HepG2 (cell line): ENCODE measurements around the gene LRTM2. TPM values are rescaled to one million over a fixed set of nuclear protein-coding genes. Genes with fewer than 3 reads are reported as not detected.

Experiments used
- ARID2 ChIP-seq: sonication (generic); formaldehyde crosslinking; IDR thresholded peaks from 2 replicates; pipeline ENCODE4 v1.8.1; 2022; ENCODE audit warnings: mild to moderate bottlenecking, missing genetic modification reagents, borderline replicate concordance
- CBX2 ChIP-seq, 2 experiments: fragments of 200-600 bp in 1 of 2; sonication (generic); formaldehyde crosslinking in 1 of 2; IDR thresholded peaks; 2 replicates each; pipeline versions ENCODE4 v1.7.0 to v1.8.1; 2018 to 2022; ENCODE audit warnings: low read depth in 2 of 2, low read length in 1 of 2, mild to moderate bottlenecking in 1 of 2, missing genetic modification reagents in 1 of 2
- DMAP1 ChIP-seq: IDR thresholded peaks from 2 replicates; pipeline ENCODE4 v1.6.1; 2016
- E2F5 ChIP-seq: sonication (generic); formaldehyde crosslinking; conservative IDR thresholded peaks from 2 replicates; pipeline ENCODE4 v1.4.0; 2020; ENCODE audit warnings: missing genetic modification reagents
- ELF1 ChIP-seq: sonication (generic); formaldehyde crosslinking; IDR thresholded peaks from 2 replicates; pipeline ENCODE4 v1.4.0; 2020; ENCODE audit warnings: missing genetic modification reagents
- ELK4 ChIP-seq: sonication (generic); formaldehyde crosslinking; IDR thresholded peaks from 2 replicates; pipeline ENCODE4 v1.9.0; 2021; ENCODE audit warnings: missing genetic modification reagents, borderline replicate concordance
- FIP1L1 ChIP-seq: fragments of 200-400 bp; formaldehyde crosslinking; IDR thresholded peaks from 2 replicates; pipeline ENCODE4 v1.6.1; 2018; ENCODE audit warnings: low read depth, mild to moderate bottlenecking, low read length, moderate library complexity, borderline replicate concordance; ENCODE audit not compliant: insufficient read depth
- KAT8 ChIP-seq: IDR thresholded peaks from 2 replicates; pipeline ENCODE4 v1.6.1; 2016; ENCODE audit warnings: missing genetic modification reagents, missing compliant biosample characterization
- KDM5A ChIP-seq: fragments of 200-600 bp; sonication (generic); IDR thresholded peaks from 2 replicates; pipeline ENCODE4 v1.7.0; 2018; ENCODE audit warnings: antibody characterized with exemption, mild to moderate bottlenecking, low read length, borderline replicate concordance
- MAFK ChIP-seq, 2 experiments: IDR thresholded peaks in 1 of 2; conservative IDR thresholded peaks in 1 of 2; 2 replicates each; pipeline ENCODE4 v1.6.1; 2011; ENCODE audit warnings: improper control_type of control experiment in 2 of 2, low read length in 2 of 2
- MED8 ChIP-seq: sonication (generic); formaldehyde crosslinking; IDR thresholded peaks from 2 replicates; pipeline ENCODE4 v1.8.1; 2023; ENCODE audit warnings: mild to moderate bottlenecking, missing genetic modification reagents; ENCODE audit not compliant: insufficient replicate concordance
- MNT ChIP-seq: fragments of 450-650 bp; IDR thresholded peaks from 2 replicates; pipeline ENCODE4 v1.6.1; 2016
- NFATC3 ChIP-seq: sonication (generic); formaldehyde crosslinking; IDR thresholded peaks from 2 replicates; pipeline ENCODE4 v1.5.1; 2020; ENCODE audit warnings: mild to moderate bottlenecking, missing genetic modification reagents
- NFRKB ChIP-seq: fragments of 450-650 bp; IDR thresholded peaks from 2 replicates; pipeline ENCODE4 v1.6.1; 2017
- RARA ChIP-seq: IDR thresholded peaks from 2 replicates; pipeline ENCODE4 v1.6.1; 2016; ENCODE audit warnings: missing genetic modification reagents, missing compliant biosample characterization
- SMARCE1 ChIP-seq: fragments of 450-650 bp; IDR thresholded peaks from 2 replicates; pipeline ENCODE4 v1.6.1; 2017; ENCODE audit warnings: borderline replicate concordance
- SMYD3 ChIP-seq: sonication (generic); formaldehyde crosslinking; IDR thresholded peaks from 2 replicates; pipeline ENCODE4 v1.8.1; 2023; ENCODE audit warnings: mild to moderate bottlenecking, missing genetic modification reagents
- ZBTB1 ChIP-seq: sonication (generic); formaldehyde crosslinking; IDR thresholded peaks from 2 replicates; pipeline ENCODE4 v1.4.0; 2020; ENCODE audit warnings: missing genetic modification reagents, borderline replicate concordance
- ZBTB38 ChIP-seq: sonication (generic); formaldehyde crosslinking; IDR thresholded peaks from 2 replicates; pipeline ENCODE4 v1.5.1; 2020; ENCODE audit warnings: mild to moderate bottlenecking, missing genetic modification reagents
- ZNF3 ChIP-seq: IDR thresholded peaks from 2 replicates; pipeline ENCODE4 v1.7.0; 2017; ENCODE audit warnings: inconsistent platforms
- ZNF451 ChIP-seq: sonication (generic); formaldehyde crosslinking; IDR thresholded peaks from 2 replicates; pipeline ENCODE4 v1.5.0; 2020; ENCODE audit warnings: mild to moderate bottlenecking, missing genetic modification reagents
- ZNF501 ChIP-seq: sonication (generic); formaldehyde crosslinking; IDR thresholded peaks from 2 replicates; pipeline ENCODE4 v1.5.1; 2020; ENCODE audit warnings: mild to moderate bottlenecking, moderate library complexity, missing genetic modification reagents
- ZUFSP ChIP-seq: sonication (generic); formaldehyde crosslinking; IDR thresholded peaks from 2 replicates; pipeline ENCODE4 v1.9.0; 2021; ENCODE audit warnings: missing genetic modification reagents, mild to moderate bottlenecking, borderline replicate concordance
- polyA plus RNA-seq, 8 experiments: library from polyadenylated mRNA; depleted of rRNA in 3 of 8; stranded (reverse) in 7 of 8; unstranded in 1 of 8; fragments of >200 nt; fragmentation: Illumina TruSeq in 4 of 8; extraction: Trizol in 4 of 8; gene quantifications; 2 replicates each; pipeline versions ENCODE4 v1.2.1 to v1.2.3, GENCODE V29; 2011 to 2016; ENCODE audit warnings: low read depth in 4 of 8, missing spikeins in 1 of 8, mixed read lengths in 1 of 8; ENCODE audit not compliant: insufficient read depth in 1 of 8
- total RNA-seq, 5 experiments: library from RNA; depleted of rRNA; stranded (reverse); fragments of >200 nt; fragmentation: Illumina TruSeq; extraction: Trizol; gene quantifications; 2 replicates each; pipeline ENCODE4 v1.2.3, GENCODE V29; 2016; ENCODE audit warnings: low read depth in 1 of 5
- TF ChIP-seq, protein P1 (sequence below): sonication (generic); formaldehyde crosslinking; IDR thresholded peaks from 2 replicates; pipeline ENCODE4 v1.5.1; 2020; ENCODE audit warnings: mild to moderate bottlenecking, missing genetic modification reagents, borderline replicate concordance

The LRTM2 gene
- total and polyA plus RNA-seq, 2 of the 13 experiments (the other 11 are each of a cell fraction or from before 2014, with no cell fraction given) = 0.09 TPM; not detected in 1

GRCh38 chr12:1807087-1807860, 13.1 kb upstream of the LRTM2 start (continued):
- TF ChIP-seq ZNF451 (no peak), MED8 (CRISPR knock-in tag) (no peak), ZNF501 (no peak), SMARCE1 (no peak), KDM5A (no peak), E2F5 (CRISPR knock-in tag) (no peak), FIP1L1 (no peak), ZBTB1 (CRISPR knock-in tag) (no peak), ZNF3 (CRISPR knock-in tag) (no peak), RARA (CRISPR knock-in tag) (peak; percentile 41; the same call in 1 of the 2 replicates), ELF1 (CRISPR knock-in tag) (no peak), NFRKB (no peak), ELK4 (CRISPR knock-in tag) (no peak), NFATC3 (CRISPR knock-in tag) (no peak), ARID2 (CRISPR knock-in tag) (no peak), ZBTB38 (CRISPR knock-in tag) (peak; percentile 88), CBX2 (IDR thresholded peaks at IDR 0.05; ENCODE audit: low read depth, low read length) (no peak), CBX2 (CRISPR knock-in tag; IDR thresholded peaks at IDR 0.05; ENCODE audit: low read depth) (no peak), MAFK (conservative IDR thresholded peaks at IDR 0.05 in 1 of 2, IDR thresholded peaks at IDR 0.05 in 1 of 2; ENCODE audit: low read length in 2 of 2) (no peak), ZUFSP (CRISPR knock-in tag) (no peak), MNT (no peak), KAT8 (CRISPR knock-in tag) (no peak), SMYD3 (no peak), DMAP1 (CRISPR knock-in tag) (no peak)
- TF ChIP-seq, protein P1, sequence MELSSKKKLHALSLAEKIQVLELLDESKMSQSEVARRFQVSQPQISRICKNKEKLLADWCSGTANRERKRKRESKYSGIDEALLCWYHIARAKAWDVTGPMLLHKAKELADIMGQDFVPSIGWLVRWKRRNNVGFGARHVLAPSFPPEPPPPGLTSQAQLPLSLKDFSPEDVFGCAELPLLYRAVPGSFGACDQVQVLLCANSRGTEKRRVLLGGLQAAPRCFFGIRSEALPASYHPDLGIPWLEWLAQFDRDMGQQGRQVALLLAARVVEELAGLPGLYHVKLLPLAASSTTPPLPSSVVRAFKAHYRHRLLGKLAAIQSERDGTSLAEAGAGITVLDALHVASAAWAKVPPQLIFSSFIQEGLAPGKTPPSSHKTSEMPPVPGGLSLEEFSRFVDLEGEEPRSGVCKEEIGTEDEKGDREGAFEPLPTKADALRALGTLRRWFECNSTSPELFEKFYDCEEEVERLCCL = no peak
